Activated naive CD4-positive, alpha-beta T cell treated with anti-CD3 and anti-CD28 coated beads, Interleukin-2, amount 50 U/mL, for 24 hours (primary cell): Measurements from ENCODE around the gene CCL1.

Experiments
- H3K27ac Mint-ChIP-seq: one replicate; pipeline ENCODE4 v1.8.0; 2021; ENCODE audit warnings: mild to moderate bottlenecking, mixed read lengths
- H3K27me3 Mint-ChIP-seq: one replicate; pipeline ENCODE4 v1.8.0; 2021; ENCODE audit warnings: mixed read lengths
- H3K36me3 Mint-ChIP-seq: one replicate; pipeline ENCODE4 v1.8.0; 2021; ENCODE audit warnings: mixed read lengths
- H3K4me1 Mint-ChIP-seq: one replicate; pipeline ENCODE4 v1.8.0; 2021; ENCODE audit warnings: mixed read lengths
- H3K4me3 Mint-ChIP-seq: one replicate; pipeline ENCODE4 v1.8.0; 2021; ENCODE audit warnings: mild to moderate bottlenecking, mixed read lengths
- H3K9me3 Mint-ChIP-seq: one replicate; pipeline ENCODE4 v1.8.0; 2021; ENCODE audit warnings: mixed read lengths

The CCL1 gene

GRCh38 chr17:34370376-34370996, 7.5 kb upstream of the CCL1 start:
- H3K4me1 Mint-ChIP-seq: peaks cover 3% of the 10 kb centered on the region
- no peaks in the 10 kb centered on the region for H3K9me3 Mint-ChIP-seq
- no peaks in the 10 kb centered on the region for H3K36me3 Mint-ChIP-seq
- H3K27me3 Mint-ChIP-seq: no peaks in the 10 kb centered on the region
- no peak overlapping the region for H3K27ac Mint-ChIP-seq
- H3K4me3 Mint-ChIP-seq: no peak overlapping the region

- no peaks in the 10 kb centered on the region for H3K36me3 Mint-ChIP-seq
- no peaks in the 10 kb centered on the region for H3K27me3 Mint-ChIP-seq
- H3K4me3 Mint-ChIP-seq: no peak overlapping the region
- no peak overlapping the region for H3K27ac Mint-ChIP-seq
- peaks cover 7% of the 10 kb centered on the region for H3K4me1 Mint-ChIP-seq
- no peaks in the 10 kb centered on the region for H3K9me3 Mint-ChIP-seq
Observed at GRCh38 chr17:34369571-34369970, 6.5 kb upstream of the CCL1 start.

DNA sequence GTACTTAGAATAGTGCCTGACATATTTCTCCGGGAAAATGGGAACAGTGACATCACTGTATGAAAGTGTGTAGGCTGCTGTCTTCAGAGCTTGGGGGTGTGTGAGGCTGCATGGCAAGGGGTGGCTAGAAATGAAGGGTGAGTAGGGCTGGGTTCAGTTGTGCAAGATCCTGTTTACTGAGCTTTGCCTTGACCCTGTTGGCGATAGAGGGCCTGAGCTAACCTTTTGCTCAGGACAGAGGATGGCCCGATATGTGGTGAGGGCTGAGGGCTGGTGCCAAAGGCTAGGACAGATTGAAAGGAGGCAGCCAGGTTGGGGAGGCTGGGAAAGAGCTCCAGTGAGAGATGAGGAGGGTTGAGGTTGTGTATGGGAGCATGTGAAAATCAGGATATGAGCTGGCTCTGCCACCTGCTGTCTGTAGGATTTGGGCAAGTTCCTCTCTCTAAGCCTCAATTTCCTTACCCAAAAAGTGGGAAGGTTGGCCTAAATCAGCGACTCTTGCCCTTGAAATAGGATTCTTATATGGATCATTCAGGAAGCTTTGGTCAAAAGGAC, 6.0 kb upstream of the CCL1 start:
- Mint-ChIP-seq H3K4me3 (no peak overlapping the region), H3K9me3 (no peaks in the 10 kb centered on the region), H3K36me3 (no peaks in the 10 kb centered on the region), H3K27ac (no peak overlapping the region), H3K4me1 (peaks cover 7% of the 10 kb centered on the region), H3K27me3 (peaks cover 1% of the 10 kb centered on the region)

DNA sequence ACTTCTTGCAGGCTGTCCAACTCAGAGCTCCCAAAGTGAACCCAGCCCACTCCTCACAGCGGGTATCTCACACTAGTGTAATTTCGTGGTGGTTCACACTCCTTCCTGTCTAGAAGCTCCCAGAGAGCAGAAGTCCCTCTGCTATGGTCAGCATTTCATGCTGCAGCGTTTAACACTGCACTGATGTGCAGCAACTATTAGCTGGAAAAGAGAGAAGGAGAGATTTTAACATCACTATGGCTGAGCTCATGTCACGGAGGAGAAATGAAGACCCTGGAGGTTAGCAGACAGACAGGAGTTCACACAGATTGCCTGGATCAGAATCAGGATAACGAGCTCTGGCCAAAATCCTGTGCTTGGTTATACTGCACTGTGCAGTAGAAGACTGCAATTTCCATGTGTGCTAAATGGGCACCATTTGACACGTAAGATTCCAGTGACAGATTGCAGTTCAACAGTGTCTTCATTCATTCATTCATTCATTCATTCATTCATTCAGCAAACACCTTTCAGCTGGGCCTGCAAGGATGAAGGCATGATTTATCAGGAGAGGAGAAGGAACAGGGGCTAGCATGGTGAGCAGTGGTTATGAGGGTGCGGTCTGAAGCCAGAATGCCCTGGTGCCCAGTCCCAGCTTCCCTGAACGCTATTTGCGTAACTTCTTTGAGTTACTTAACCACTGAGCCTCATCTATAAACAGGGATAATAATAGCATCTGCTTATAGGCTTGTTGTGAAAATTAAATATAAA, 5.3 kb upstream of the CCL1 start:
- H3K4me1 Mint-ChIP-seq: peaks cover 7% of the 10 kb centered on the region
- no peaks in the 10 kb centered on the region for H3K9me3 Mint-ChIP-seq

GRCh38 chr17:34367486-34368195, 4.6 kb upstream of the CCL1 start:
- H3K4me1 Mint-ChIP-seq: peaks cover 7% of the 10 kb centered on the region
- no peak overlapping the region for H3K4me3 Mint-ChIP-seq
- H3K36me3 Mint-ChIP-seq: no peaks in the 10 kb centered on the region
- H3K9me3 Mint-ChIP-seq: no peaks in the 10 kb centered on the region
- H3K27me3 Mint-ChIP-seq: peaks cover 1% of the 10 kb centered on the region
- H3K27ac Mint-ChIP-seq: no peak overlapping the region

More for the DNA sequence above, 5.3 kb upstream of the CCL1 start:
- Mint-ChIP-seq H3K4me3 (no peak overlapping the region), H3K27me3 (peaks cover 1% of the 10 kb centered on the region), H3K27ac (no peak overlapping the region), H3K36me3 (no peaks in the 10 kb centered on the region)

- H3K27me3 Mint-ChIP-seq: peaks cover 3% of the 10 kb centered on the region
- no peaks in the 10 kb centered on the region for H3K36me3 Mint-ChIP-seq
- H3K27ac Mint-ChIP-seq: no peak overlapping the region
- no peak overlapping the region for H3K4me3 Mint-ChIP-seq
- H3K4me1 Mint-ChIP-seq: peaks cover 7% of the 10 kb centered on the region
- H3K9me3 Mint-ChIP-seq: no peaks in the 10 kb centered on the region
Observed at GRCh38 chr17:34366529-34367107, 3.6 kb upstream of the CCL1 start.

DNA sequence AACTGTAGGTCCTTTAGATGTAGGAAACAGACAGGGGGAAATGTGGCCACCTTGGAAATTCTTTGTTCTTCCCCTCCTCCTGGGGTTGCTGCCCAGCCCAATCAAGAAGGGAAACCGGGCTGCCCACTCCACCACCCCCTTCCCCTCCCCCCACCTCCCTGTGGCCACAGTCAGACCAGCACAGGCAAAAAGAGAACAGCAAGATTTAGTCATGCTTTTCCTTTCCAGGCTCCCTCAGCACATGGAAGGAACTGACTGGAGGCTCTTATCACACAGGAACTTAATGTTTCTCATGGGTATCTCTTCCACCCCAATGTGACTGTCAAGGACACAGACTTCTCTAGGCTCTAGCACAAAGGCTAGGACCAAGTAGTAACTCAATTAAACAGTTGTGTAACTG, 3.0 kb upstream of the CCL1 start:
- Mint-ChIP-seq H3K4me3 (no peak overlapping the region), H3K27me3 (peaks cover 3% of the 10 kb centered on the region), H3K4me1 (peaks cover 7% of the 10 kb centered on the region), H3K36me3 (no peaks in the 10 kb centered on the region), H3K9me3 (no peaks in the 10 kb centered on the region), H3K27ac (no peak overlapping the region)

DNA sequence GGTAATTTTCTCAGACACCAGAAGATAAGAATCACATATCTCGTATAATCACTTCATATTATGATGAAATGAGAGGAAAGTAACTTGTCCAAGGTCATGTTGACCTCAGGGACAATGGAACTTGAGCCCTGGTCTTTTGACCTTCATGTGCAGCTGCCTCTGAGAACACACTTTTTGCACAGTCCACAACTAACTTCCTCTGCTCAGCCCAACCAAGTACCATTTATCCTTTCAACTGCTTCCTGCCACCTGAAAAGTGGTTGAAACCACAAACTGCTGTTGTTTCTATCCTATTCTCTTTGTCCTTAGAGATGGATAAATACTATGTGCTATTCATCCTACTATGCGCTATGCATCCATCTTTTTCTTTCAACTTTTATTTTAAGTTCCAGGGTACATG, 2.3 kb upstream of the CCL1 start:
- Mint-ChIP-seq H3K27ac (no peak overlapping the region), H3K4me3 (no peak overlapping the region), H3K4me1 (peaks cover 7% of the 10 kb centered on the region)

DNA sequence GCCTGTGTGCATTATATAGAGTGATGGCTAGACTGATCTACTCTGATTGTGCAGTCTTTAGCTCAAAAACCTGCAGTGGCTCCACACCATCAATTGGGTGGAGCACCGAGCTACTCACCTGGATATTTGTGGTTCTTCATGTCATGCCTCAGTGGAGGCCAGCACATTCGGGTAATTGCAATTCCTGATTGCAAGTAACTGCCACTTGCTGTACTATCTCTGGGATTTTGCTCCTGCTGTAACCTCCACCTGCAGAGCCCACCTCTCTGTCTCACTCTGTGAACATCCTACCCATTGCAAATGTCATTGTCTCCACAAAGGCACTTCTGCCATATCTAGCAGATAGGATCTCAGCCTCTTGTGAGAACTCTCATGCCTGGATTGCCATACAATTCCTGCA, 1.7 kb upstream of the CCL1 start:
- Mint-ChIP-seq H3K27me3 (peaks cover 3% of the 10 kb centered on the region), H3K4me1 (peaks cover 7% of the 10 kb centered on the region), H3K27ac (no peak overlapping the region), H3K4me3 (no peak overlapping the region), H3K36me3 (no peaks in the 10 kb centered on the region), H3K9me3 (no peaks in the 10 kb centered on the region)

More for the DNA sequence above, 2.3 kb upstream of the CCL1 start:
- peaks cover 3% of the 10 kb centered on the region for H3K27me3 Mint-ChIP-seq
- H3K36me3 Mint-ChIP-seq: no peaks in the 10 kb centered on the region
- H3K9me3 Mint-ChIP-seq: no peaks in the 10 kb centered on the region

- H3K27me3 Mint-ChIP-seq: peaks cover 3% of the 10 kb centered on the region
- H3K9me3 Mint-ChIP-seq: no peaks in the 10 kb centered on the region
- H3K36me3 Mint-ChIP-seq: no peaks in the 10 kb centered on the region
- H3K4me3 Mint-ChIP-seq: no peak overlapping the region
- peaks cover 7% of the 10 kb centered on the region for H3K4me1 Mint-ChIP-seq
- H3K27ac Mint-ChIP-seq: no peak overlapping the region
Observed at GRCh38 chr17:34361478-34362061, 1.5 kb downstream of the CCL1 start.

DNA sequence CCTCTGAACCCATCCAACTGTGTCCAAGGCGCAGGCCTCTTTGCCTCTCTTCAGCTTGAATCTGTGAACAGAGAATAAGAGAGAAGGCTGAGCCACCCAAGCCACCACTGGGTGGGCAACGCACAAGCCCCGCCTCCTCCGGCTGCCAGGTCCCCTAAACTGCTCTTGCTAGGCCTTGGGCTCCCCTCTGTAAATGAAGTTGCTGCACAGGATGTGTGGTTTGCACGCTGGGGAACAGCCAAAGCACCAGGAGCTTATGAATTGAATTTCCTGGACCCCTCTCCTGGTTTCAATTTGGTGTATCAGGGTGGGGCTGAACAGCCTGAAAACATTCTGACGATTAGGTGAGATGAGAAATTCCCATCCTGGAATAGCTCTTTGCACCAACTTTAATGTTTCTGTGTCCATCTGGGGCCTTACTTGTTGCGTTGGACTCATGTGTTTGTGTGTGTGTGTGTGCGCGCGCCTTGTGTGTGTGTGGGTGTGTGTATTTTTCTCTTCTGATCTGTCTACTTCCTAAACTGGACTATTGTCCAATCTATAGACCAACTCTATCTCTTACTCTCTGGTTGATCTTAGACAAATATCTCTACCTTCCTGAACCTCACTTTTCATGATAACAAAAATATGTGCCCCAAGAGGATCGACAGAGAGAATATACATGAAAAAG, 2.3 kb downstream of the CCL1 start:
- Mint-ChIP-seq H3K36me3 (no peaks in the 10 kb centered on the region), H3K4me1 (peaks cover 7% of the 10 kb centered on the region), H3K27ac (no peak overlapping the region), H3K9me3 (no peaks in the 10 kb centered on the region), H3K27me3 (peaks cover 4% of the 10 kb centered on the region), H3K4me3 (no peak overlapping the region)

GRCh38 chr17:34358631-34359030, 4.4 kb downstream of the CCL1 start:
- peaks cover 5% of the 10 kb centered on the region for H3K27me3 Mint-ChIP-seq
- H3K27ac Mint-ChIP-seq: no peak overlapping the region
- H3K4me1 Mint-ChIP-seq: no peaks in the 10 kb centered on the region
- peaks cover 3% of the 10 kb centered on the region for H3K9me3 Mint-ChIP-seq
- no peak overlapping the region for H3K4me3 Mint-ChIP-seq
- no peaks in the 10 kb centered on the region for H3K36me3 Mint-ChIP-seq

GRCh38 chr17:34357398-34357797, 5.6 kb downstream of the CCL1 start:
- no peak overlapping the region for H3K27ac Mint-ChIP-seq
- no peaks in the 10 kb centered on the region for H3K4me1 Mint-ChIP-seq
- peaks cover 3% of the 10 kb centered on the region for H3K9me3 Mint-ChIP-seq
- H3K36me3 Mint-ChIP-seq: no peaks in the 10 kb centered on the region
- no peak overlapping the region for H3K4me3 Mint-ChIP-seq
- peaks cover 5% of the 10 kb centered on the region for H3K27me3 Mint-ChIP-seq

DNA sequence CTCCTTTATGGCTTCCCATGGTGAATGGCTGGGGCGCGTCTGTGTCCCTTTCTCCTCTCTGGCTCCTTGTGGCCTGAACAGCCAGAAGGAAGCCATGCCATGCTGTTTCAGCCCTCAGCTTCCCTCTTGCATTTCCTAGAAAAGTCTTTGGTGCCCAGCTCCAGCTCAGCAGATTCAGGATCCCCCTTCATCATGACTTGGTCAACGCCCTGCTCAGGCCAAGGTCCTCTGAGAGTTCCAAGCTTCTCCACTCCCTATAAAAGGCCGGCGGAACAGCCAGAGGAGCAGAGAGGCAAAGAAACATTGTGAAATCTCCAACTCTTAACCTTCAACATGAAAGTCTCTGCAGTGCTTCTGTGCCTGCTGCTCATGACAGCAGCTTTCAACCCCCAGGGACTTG, 6.8 kb downstream of the CCL1 start, which contains the start of gene CCL13:
Gene CCL13 (plus strand): TSS at position 287 of the 400 bp plus-strand sequence. CDS start 47 bp downstream, at position 334.
- H3K4me3 Mint-ChIP-seq: no peak within 1 kb of the TSS
- H3K9me3 Mint-ChIP-seq: peaks cover 3% of the 10 kb centered on the region
- no peaks in the 10 kb centered on the region for H3K36me3 Mint-ChIP-seq
- peaks cover 4% of the 10 kb centered on the region for H3K27me3 Mint-ChIP-seq
- H3K27ac Mint-ChIP-seq: no peak within 1 kb of the TSS
- H3K4me1 Mint-ChIP-seq: no peaks in the 10 kb centered on the region

DNA sequence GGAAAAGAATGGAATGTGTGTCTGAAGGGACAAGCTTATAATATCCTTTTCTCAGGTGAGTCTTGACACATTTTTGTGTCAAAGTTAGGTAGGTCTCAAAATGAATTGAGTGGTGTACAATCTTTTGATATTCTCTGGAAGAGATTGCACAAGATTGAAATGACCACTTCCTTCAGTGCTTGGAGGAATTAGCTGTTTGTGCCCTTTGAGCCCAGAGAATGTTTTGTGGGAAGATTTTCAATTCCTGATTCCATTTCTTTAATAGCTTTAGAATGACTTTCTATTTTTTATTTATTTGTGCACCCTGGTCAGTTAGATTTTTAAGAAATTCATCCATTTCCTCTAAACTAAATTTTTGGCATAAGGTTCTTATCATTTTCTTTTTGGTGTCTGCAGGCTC, 8.4 kb downstream of the CCL1 start:
- Mint-ChIP-seq H3K4me3 (no peak overlapping the region), H3K27ac (no peak overlapping the region), H3K36me3 (no peaks in the 10 kb centered on the region), H3K27me3 (peaks cover 4% of the 10 kb centered on the region), H3K4me1 (no peaks in the 10 kb centered on the region), H3K9me3 (peaks cover 3% of the 10 kb centered on the region)
